HG02973 (cell line): ENCODE data around the gene MEIOC.
"Not testable (repeated sequence)": the region's sequence is repeated elsewhere in the genome, so short reads cannot be mapped to it uniquely, and the experiment has no call there.

Source experiments
- ATAC-seq: cut with Tn5 transposase; IDR thresholded peaks from one replicate; pipeline ENCODE4 v1.9.1; 2021; ENCODE audit warnings: moderate library complexity; ENCODE audit not compliant: unreplicated experiment

The MEIOC gene

DNA sequence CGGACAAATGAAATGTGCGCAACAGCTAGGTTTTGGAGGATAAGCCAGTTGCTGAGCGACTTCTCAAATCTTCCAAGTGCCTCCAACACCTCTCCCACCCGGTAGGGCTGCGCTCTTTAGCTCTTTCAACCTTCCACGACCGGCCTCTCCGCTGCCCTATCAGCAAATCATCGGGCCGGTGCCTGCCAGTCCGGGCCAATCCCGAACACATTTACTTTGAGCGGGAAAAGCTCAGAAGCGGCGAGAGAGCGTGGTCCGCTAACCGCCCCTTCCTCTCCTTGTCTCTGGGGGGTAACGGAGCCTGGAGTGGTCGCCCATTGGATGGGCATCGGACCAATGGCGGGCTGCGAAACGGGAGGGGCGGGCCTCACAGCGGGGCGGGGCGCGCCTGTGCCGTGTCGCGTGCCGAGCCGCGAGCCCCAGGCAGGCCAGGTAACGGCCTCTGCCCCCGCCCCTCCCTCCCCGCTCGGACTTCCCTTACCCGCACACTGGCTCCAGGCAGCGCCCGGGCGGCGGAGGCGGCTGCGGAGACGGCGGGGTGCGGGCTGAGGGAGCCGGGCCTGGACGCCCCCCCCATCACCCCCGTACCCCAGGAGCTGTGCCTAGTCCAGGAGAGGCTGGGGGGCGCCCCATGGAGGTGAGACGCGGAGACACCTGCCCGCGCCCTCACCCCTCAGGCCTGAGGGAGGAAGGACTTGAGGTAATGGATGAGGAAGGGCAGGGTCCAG is at the start of gene MEIOC:
Gene MEIOC, plus strand, starts transcription at position 486 of the 728 bp plus-strand sequence. Its CDS starts 146 bp downstream, at position 632.
- no peak for ATAC-seq

GRCh38 chr17:44606658-44607057 is 49.6 kb upstream of the MEIOC start:
- no peak for ATAC-seq

- no peak for ATAC-seq
These were observed 48.2 kb upstream of the MEIOC start for GRCh38 chr17:44607836-44608690.

DNA sequence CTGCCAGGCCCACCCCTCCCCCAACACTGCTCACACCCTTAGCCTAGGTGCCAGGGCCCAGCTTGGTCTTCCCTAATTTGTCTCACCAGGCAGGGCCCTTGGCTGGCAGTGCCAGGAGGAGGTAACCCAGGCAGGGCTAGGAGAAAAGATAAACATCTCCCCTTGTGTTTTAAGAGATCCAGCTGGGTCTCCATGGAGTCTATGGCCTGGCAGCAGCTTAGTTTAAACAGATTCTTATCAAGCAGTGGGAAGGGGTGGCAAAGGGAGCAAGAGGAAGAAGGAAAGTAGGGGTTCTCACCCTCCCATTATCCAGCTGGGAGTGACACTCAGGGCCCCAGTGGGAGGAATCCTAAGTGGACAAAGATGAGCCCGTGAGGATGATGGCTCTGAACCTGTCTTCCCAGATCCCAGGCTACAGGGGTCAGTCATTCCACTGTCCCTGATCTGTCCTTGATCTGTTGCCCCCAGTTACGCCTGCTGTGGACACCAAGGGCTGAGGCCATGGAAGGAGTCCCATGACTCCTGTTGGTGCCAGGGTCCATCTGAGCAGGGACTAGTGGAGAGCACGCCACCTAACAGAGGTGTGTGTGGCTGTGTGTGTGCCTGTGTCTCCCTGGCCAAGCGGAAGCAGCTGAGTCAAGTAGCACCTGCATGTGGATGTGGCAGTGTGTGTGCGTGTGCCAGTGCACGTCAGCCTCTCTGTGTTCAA is 47.4 kb upstream of the MEIOC start:
- ATAC-seq: no peak

GRCh38 chr17:44610331-44610730 is 45.9 kb upstream of the MEIOC start:
- no peak for ATAC-seq

DNA sequence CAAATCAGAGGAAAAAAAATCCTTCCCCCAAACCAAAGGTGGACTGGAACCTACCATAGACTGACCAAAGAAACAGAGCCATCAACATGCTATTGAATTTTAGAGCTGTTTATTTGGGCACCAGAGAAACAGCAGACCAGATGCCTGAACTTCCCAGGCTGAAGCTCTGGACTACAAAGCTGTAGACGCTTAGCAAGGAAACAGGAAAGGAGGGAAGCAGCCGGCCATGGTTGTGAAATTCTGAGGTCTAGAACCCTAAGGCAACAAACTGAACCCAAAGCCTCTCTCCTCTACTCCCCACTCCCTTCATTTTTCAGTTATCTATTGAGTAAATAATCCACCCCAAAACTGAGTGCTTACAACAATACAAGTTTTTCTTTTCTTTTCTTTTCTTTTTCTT is 45.4 kb upstream of the MEIOC start:
- ATAC-seq: no peak

DNA sequence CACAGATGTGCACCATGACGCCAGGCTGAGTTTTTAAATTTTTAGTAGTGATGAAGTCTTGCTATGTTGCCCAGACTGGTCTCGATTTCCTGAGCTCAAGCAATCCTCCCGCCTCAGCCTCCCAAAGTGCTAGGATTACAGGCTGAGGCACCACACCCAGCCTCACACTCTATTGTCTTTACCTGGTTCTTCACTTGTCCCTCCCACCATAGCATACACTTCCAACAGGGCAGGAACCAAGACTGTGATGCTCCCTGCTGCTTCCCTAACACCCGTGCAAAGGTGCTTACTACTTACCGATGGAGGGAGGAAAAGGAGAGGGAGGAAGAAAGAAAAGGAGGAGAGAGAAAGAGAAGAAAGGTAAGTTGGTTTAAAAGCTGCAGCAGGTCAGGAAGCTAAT is 41.4 kb upstream of the MEIOC start:
- ATAC-seq: no peak

- not testable (repeated sequence) for ATAC-seq
These were observed 37.6 kb upstream of the MEIOC start for GRCh38 chr17:44618652-44619051.

GRCh38 chr17:44623070-44623725 is 33.1 kb upstream of the MEIOC start:
- ATAC-seq: no peak

DNA sequence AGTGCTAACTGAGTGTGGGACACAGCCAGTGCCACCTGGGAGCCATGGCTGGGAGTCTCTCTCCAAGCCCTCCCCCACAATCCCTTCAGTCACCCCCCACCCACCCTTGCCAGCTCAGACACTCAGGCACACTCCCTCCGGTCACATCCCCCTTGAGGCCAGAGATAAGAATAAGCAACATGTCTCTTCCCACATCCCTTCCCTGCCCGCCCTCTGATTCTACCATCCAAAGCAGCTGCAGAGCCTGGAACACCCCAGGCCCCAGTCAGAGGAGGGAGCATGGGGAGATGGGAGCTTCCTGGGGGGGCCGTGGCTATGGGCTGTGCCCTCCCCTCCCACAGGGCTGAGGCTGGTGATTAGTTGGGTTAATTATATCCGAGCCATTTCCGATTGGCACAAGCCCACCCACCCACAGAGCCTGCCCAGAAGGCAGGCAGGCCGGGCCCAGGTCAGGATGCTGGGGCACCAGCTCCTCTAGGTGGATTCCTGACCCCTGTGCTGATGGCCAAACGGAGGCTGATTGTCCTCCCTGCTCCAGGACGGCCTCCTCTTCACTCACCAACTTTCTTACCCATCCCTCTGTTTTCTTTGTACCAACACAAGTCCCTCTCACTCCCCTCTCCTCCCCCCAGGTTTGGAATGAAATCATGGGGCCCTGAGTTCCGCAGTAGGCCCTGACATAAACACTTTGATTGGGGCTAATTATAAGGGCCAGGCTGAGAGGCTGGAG is 28.6 kb upstream of the MEIOC start:
- ATAC-seq: no peak

- no peak for ATAC-seq
These were observed 27.8 kb upstream of the MEIOC start for GRCh38 chr17:44628243-44629188.

GRCh38 chr17:44629314-44629713 is 27.0 kb upstream of the MEIOC start:
- ATAC-seq: no peak

GRCh38 chr17:44630703-44631102 is 25.6 kb upstream of the MEIOC start:
- ATAC-seq: no peak

- no peak for ATAC-seq
These were observed 22.3 kb upstream of the MEIOC start for GRCh38 chr17:44633998-44634397.

DNA sequence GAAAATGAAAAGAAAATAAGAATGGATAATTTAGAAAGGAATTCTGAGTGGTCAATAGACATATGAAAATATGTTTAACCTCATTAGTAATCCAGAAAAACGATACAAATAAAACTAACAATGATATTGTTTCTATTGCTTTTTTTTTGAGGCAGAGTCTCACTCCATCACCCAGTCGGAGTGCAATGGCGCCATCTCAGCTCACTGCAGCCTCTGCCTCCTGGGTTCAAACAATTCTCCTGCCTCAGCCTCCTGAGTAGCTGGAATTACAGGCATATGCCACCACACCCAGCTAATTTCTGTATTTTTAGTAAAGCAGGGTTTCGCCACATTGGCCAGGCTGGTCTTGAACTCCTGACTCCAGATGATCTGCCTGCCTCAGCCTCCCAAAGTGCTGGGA is 21.9 kb upstream of the MEIOC start:
- ATAC-seq: not testable (repeated sequence)

DNA sequence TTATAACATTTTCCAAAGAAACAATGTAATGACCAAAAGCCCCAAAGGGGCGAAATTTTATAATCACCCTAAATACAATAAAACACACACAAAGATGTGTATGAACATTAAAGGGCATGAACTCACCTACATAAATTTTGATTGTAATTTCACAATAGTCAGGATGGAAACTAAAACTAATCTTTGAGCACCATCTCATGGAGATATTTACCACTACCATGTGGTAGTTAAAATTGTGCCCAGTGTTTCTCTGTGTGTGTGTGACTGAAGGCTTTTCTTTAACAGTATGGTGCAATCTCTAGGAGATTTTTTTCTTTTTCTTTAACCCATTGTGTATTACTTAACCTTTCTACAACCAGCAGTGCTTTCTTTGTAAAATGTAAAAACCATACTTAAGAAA is 19.7 kb upstream of the MEIOC start:
- ATAC-seq: no peak

- no peak for ATAC-seq
These were observed 19.2 kb upstream of the MEIOC start for GRCh38 chr17:44637066-44637465.

DNA sequence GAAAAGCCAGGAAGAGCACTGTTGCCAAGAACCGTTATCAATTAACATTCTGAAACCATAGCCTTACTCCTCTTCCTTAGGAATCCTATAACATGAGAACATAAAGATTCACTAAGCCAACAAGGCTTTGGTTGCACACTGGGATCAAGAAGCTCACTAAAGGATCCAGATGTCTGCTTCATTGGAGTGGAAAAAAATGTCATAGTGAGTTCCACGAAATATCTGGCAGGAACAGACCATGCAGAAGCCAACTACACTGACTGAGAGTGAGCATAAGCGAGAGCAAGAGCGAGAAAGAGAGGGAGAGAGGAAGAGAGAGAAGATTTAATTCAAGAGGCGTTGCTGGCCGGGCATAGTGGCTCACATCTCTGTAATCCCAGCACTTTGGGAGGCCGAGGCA is 13.4 kb upstream of the MEIOC start:
- no peak for ATAC-seq

DNA sequence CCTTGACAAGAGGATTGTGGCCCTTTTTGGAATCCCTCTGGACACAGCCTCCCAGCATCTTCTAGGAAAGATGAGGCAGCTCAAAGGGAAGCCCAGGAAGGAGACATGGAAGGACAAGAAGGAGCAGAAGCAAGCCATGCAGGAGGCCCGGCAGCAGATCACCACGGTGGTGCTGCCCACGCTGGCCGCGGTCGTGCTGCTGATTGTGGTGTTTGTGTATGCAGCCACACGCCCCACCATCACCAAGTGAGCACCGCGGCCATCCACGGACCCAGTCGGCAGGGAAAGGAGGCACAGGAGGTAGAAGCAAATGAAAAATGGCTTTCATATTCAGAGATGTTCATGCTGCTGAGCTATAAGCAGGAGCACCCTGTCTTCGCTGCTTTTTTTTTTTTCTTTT is 10.9 kb upstream of the MEIOC start:
- ATAC-seq: no peak
